GM23338 (cell line): ENCODE results near the gene KIAA1191. TPM values are rescaled to one million over a fixed set of nuclear protein-coding genes. Genes with fewer than 3 reads are reported as not detected.

Source experiments
- ATAC-seq: fragments of 200-7000 bp; cut with Tn5 transposase; 3 replicates; pipeline ENCODE4 v1.9.1; 2020
- DNase-seq: peaks from one replicate; pipeline ENCODE4 v3.0.0-alpha.2; 2015; ENCODE audit warnings: low spot score
- H2AFZ ChIP-seq: fragments of 200-600 bp; sonication (generic); 2 replicates; pipeline ENCODE4 v1.8.0; 2016; ENCODE audit warnings: antibody characterized with exemption, mild to moderate bottlenecking, moderate library complexity
- H3F3A ChIP-seq: fragments of 200-600 bp; sonication (generic); replicated peaks from 2 replicates; pipeline ENCODE4 v1.8.0; 2017; ENCODE audit warnings: antibody characterized with exemption, mixed run types, low read depth
- H3K27ac ChIP-seq: fragments of 200-600 bp; sonication (generic); 2 replicates; pipeline ENCODE4 v1.6.1; 2016; ENCODE audit warnings: low read depth
- H3K27me3 ChIP-seq: fragments of 200-600 bp; sonication (generic); 2 replicates; pipeline ENCODE4 v1.8.0; 2016; ENCODE audit warnings: mild to moderate bottlenecking, mixed run types, moderate library complexity; ENCODE audit not compliant: insufficient read depth
- H3K36me3 ChIP-seq: fragments of 200-600 bp; sonication (generic); 2 replicates; pipeline ENCODE4 v1.8.0; 2016; ENCODE audit warnings: mild to moderate bottlenecking; ENCODE audit not compliant: insufficient read depth
- H3K4me1 ChIP-seq: fragments of 200-600 bp; sonication (generic); 2 replicates; pipeline ENCODE4 v1.8.0; 2016; ENCODE audit warnings: mild to moderate bottlenecking, moderate library complexity; ENCODE audit not compliant: insufficient read depth
- H3K4me2 ChIP-seq: fragments of 200-600 bp; sonication (generic); 2 replicates; pipeline ENCODE4 v1.7.1; 2017; ENCODE audit warnings: mixed run types
- H3K4me3 ChIP-seq: fragments of 200-600 bp; sonication (generic); 2 replicates; pipeline ENCODE4 v1.6.1; 2016; ENCODE audit warnings: mixed run types
- H3K79me2 ChIP-seq: fragments of 200-600 bp; sonication (generic); replicated peaks from 2 replicates; pipeline ENCODE4 v1.8.0; 2017; ENCODE audit warnings: mild to moderate bottlenecking; ENCODE audit not compliant: insufficient read depth
- H3K9me2 ChIP-seq: fragments of 200-600 bp; sonication (generic); 2 replicates; pipeline ENCODE4 v1.8.0; 2017; ENCODE audit not compliant: insufficient read depth
- H4K20me1 ChIP-seq: fragments of 200-600 bp; sonication (generic); replicated peaks from 2 replicates; pipeline ENCODE4 v1.8.0; 2017; ENCODE audit warnings: mild to moderate bottlenecking; ENCODE audit not compliant: insufficient read depth
- H3K27ac Mint-ChIP-seq: 2 replicates; pipeline ENCODE4 v1.8.0; 2020; ENCODE audit warnings: inconsistent platforms, mild to moderate bottlenecking, moderate library complexity, mixed read lengths
- H3K27me3 Mint-ChIP-seq: 3 replicates; pipeline ENCODE4 v1.8.0; 2022; ENCODE audit warnings: low read depth, mild to moderate bottlenecking, moderate library complexity, mixed read lengths, inconsistent platforms; ENCODE audit not compliant: insufficient read depth, poor library complexity
- H3K36me3 Mint-ChIP-seq: 3 replicates; pipeline ENCODE4 v1.8.0; 2021; ENCODE audit warnings: low read depth, mild to moderate bottlenecking, inconsistent platforms, moderate library complexity, mixed read lengths
- H3K4me1 Mint-ChIP-seq: 3 replicates; pipeline ENCODE4 v1.8.0; 2020; ENCODE audit warnings: mild to moderate bottlenecking, inconsistent platforms, mixed read lengths
- H3K4me3 Mint-ChIP-seq: 3 replicates; pipeline ENCODE4 v1.8.0; 2021; ENCODE audit warnings: moderate library complexity, mild to moderate bottlenecking, inconsistent platforms, mixed read lengths
- H3K9me3 Mint-ChIP-seq: 3 replicates; pipeline ENCODE4 v1.8.0; 2020; ENCODE audit warnings: moderate library complexity, mild to moderate bottlenecking, inconsistent platforms, mixed read lengths
- CREB1 ChIP-seq: fragments of 250-450 bp; sonication (Bioruptor Pico); IDR thresholded peaks from 2 replicates; pipeline ENCODE4 v1.5.0; 2020; ENCODE audit warnings: low read depth, mild to moderate bottlenecking, moderate library complexity
- EZH2 ChIP-seq: fragments of 200-600 bp; sonication (generic); IDR thresholded peaks from one replicate; pipeline ENCODE4 v1.8.0; 2017; ENCODE audit warnings: antibody characterized with exemption, mild to moderate bottlenecking, low read depth; ENCODE audit not compliant: unreplicated experiment
- JUNB ChIP-seq: IDR thresholded peaks from one replicate; pipeline ENCODE4 v1.6.1; 2016; ENCODE audit warnings: antibody characterized with exemption; ENCODE audit not compliant: unreplicated experiment
- NANOG ChIP-seq: IDR thresholded peaks from 2 replicates; pipeline ENCODE4 v1.6.1; 2016; ENCODE audit warnings: antibody characterized with exemption, borderline replicate concordance
- POLR2AphosphoS5 ChIP-seq: IDR thresholded peaks from 2 replicates; pipeline ENCODE4 v1.6.1; 2016; ENCODE audit warnings: antibody characterized with exemption, low read depth
- STAT1 ChIP-seq: IDR thresholded peaks from one replicate; pipeline ENCODE4 v1.6.1; 2016; ENCODE audit warnings: antibody characterized with exemption; ENCODE audit not compliant: unreplicated experiment
- ZNF114 ChIP-seq: fragments of 250-450 bp; sonication (Bioruptor Pico); IDR thresholded peaks from 2 replicates; pipeline ENCODE4 v1.5.0; 2020; ENCODE audit warnings: mild to moderate bottlenecking, moderate library complexity
- ZNF331 ChIP-seq: fragments of 250-450 bp; sonication (Bioruptor Pico); IDR thresholded peaks from 2 replicates; pipeline ENCODE4 v1.5.0; 2020; ENCODE audit warnings: low read depth, mild to moderate bottlenecking, moderate library complexity
- polyA plus RNA-seq: library from polyadenylated mRNA; unstranded; fragments of >200 nt; fragmentation: Nextera tagmentation; extraction: Ambion mirVana; gene quantifications from 2 replicates; pipeline ENCODE4 v1.2.1, GENCODE V29; 2016
- total RNA-seq: library from RNA; depleted of rRNA; stranded (reverse); fragments of >200 nt; shearing (Covaris generic); gene quantifications from 2 replicates; pipeline ENCODE4 v1.2.3, GENCODE V29; 2014
- TF ChIP-seq, protein P1 (sequence below): IDR thresholded peaks from 2 replicates; pipeline ENCODE4 v1.6.1; 2016; ENCODE audit warnings: antibody characterized with exemption
- TF ChIP-seq, protein P2 (sequence below), 2 experiments: fragments of 200-600 bp in 1 of 2; sonication (generic) in 1 of 2; conservative IDR thresholded peaks; 2 replicates each; pipeline versions ENCODE4 v1.5.1 to v1.6.1; 2016 to 2017; ENCODE audit warnings: antibody characterized with exemption in 2 of 2, low read depth in 2 of 2, mild to moderate bottlenecking in 2 of 2, moderate library complexity in 1 of 2
- TF ChIP-seq, protein P3 (sequence below): IDR thresholded peaks from one replicate; pipeline ENCODE4 v1.6.1; 2018; ENCODE audit warnings: antibody characterized with exemption; ENCODE audit not compliant: unreplicated experiment

Gene KIAA1191
- total and polyA plus RNA-seq, 2 experiments from 2014 or later = 52.3 to 87.2 TPM

DNA sequence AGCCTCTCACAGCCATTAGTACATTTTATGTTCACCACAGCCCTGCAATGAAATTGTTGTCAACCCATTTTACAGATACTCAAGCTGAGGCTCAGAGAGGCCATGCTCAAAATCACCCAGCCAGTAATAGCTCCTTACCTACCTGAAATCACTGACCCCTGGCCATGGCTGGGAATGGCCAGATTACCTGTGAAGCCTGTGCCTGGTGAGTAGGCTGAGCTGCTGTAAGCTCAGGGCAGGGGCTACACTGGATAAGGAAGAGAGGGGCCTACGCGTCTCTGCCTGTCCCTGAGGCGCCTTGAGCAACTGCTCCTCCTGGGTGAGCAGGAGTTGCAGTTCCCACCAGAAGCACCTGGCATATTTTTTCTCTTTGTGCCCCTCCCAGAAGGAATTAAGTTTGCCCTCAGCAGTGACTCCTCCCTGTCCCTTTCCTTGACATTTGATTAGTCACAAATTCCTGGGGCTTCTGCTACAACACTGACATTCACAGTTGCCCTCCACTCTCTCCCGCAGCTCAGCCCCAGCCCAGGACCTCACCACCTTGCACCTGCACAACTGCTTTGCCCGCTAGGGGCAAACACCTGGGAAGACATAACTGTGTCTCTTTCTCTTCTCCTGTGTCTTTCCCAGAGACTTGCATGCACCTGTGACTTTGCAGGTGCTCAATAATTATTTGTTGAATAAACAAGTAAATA, 49.1 kb upstream of the KIAA1191 start:
- ATAC-seq (peak; percentile 21; the same call in 2 of the 3 replicates), DNase-seq (no peak)
- no peak overlapping the region; the same call in 1 of the 2 replicates for H3K27ac Mint-ChIP-seq

DNA sequence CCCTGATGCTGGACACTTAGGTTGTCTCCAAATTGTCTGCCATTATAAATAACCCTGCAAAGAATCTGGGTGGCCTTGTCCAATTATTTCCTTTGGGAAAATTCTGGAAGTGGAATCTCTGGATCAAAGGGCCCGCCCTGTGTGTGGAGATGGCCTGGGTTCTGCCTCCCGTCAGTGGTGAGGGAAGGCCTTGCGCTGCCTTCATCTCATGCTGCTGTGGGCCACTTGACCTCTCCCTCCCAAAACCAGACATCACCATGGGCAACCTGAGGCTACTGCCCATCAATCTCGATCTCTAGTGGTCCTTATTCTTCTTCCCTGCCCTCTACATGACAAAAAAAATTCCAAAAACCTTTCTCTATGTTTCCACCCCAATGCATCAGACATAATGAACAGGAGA, 48.2 kb upstream of the KIAA1191 start:
- Histone ChIP-seq H3K9me2 (no peaks in the 10 kb centered on the region), H3K27ac (no peak overlapping the region), H3K36me3 (no peaks in the 10 kb centered on the region), H2AFZ (no peak overlapping the region), H3K4me1 (no peaks in the 10 kb centered on the region), H3K79me2 (no peaks in the 10 kb centered on the region), H3K4me2 (no peak overlapping the region), H4K20me1 (peaks cover 4% of the 10 kb centered on the region; the same call in 1 of the 2 replicates), H3K4me3 (no peak overlapping the region), H3K27me3 (no peaks in the 10 kb centered on the region), H3F3A (no peaks in the 10 kb centered on the region)
- no peaks in the 10 kb centered on the region for H3K36me3 Mint-ChIP-seq
- no peaks in the 10 kb centered on the region for H3K9me3 Mint-ChIP-seq
- no peak for DNase-seq
- H3K4me1 Mint-ChIP-seq = peaks cover 10% of the 10 kb centered on the region; the same call in 2 of the 3 replicates
- ATAC-seq = no peak
- H3K27ac Mint-ChIP-seq = no peak overlapping the region
- no peak overlapping the region for H3K4me3 Mint-ChIP-seq
- no peak for TF ChIP-seq POLR2AphosphoS5
- TF ChIP-seq, protein P1, sequence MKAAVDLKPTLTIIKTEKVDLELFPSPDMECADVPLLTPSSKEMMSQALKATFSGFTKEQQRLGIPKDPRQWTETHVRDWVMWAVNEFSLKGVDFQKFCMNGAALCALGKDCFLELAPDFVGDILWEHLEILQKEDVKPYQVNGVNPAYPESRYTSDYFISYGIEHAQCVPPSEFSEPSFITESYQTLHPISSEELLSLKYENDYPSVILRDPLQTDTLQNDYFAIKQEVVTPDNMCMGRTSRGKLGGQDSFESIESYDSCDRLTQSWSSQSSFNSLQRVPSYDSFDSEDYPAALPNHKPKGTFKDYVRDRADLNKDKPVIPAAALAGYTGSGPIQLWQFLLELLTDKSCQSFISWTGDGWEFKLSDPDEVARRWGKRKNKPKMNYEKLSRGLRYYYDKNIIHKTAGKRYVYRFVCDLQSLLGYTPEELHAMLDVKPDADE = no peak
- peaks cover 3% of the 10 kb centered on the region for H3K27me3 Mint-ChIP-seq

More for the DNA sequence above, 49.1 kb upstream of the KIAA1191 start:
- Mint-ChIP-seq H3K9me3 (no peaks in the 10 kb centered on the region), H3K4me3 (no peak overlapping the region), H3K27me3 (peaks cover 3% of the 10 kb centered on the region), H3K36me3 (no peaks in the 10 kb centered on the region), H3K4me1 (peaks cover 8% of the 10 kb centered on the region; the same call in 2 of the 3 replicates)
- no peaks in the 10 kb centered on the region for H3F3A ChIP-seq
- peaks cover 8% of the 10 kb centered on the region; the same call in 1 of the 2 replicates for H3K27me3 ChIP-seq
- no peak overlapping the region for H3K27ac ChIP-seq
- H3K79me2 ChIP-seq = no peaks in the 10 kb centered on the region
- no peaks in the 10 kb centered on the region for H3K36me3 ChIP-seq
- peaks cover 10% of the 10 kb centered on the region for H4K20me1 ChIP-seq
- H3K4me1 ChIP-seq = 0 out of 2 replicates have a peak, but pooled peaks cover 3% of the 10 kb centered on the region
- H2AFZ ChIP-seq = no peak overlapping the region
- H3K4me3 ChIP-seq = no peak overlapping the region
- no peak overlapping the region for H3K4me2 ChIP-seq
- TF ChIP-seq, protein P2, sequence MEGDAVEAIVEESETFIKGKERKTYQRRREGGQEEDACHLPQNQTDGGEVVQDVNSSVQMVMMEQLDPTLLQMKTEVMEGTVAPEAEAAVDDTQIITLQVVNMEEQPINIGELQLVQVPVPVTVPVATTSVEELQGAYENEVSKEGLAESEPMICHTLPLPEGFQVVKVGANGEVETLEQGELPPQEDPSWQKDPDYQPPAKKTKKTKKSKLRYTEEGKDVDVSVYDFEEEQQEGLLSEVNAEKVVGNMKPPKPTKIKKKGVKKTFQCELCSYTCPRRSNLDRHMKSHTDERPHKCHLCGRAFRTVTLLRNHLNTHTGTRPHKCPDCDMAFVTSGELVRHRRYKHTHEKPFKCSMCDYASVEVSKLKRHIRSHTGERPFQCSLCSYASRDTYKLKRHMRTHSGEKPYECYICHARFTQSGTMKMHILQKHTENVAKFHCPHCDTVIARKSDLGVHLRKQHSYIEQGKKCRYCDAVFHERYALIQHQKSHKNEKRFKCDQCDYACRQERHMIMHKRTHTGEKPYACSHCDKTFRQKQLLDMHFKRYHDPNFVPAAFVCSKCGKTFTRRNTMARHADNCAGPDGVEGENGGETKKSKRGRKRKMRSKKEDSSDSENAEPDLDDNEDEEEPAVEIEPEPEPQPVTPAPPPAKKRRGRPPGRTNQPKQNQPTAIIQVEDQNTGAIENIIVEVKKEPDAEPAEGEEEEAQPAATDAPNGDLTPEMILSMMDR (conservative IDR thresholded peaks at IDR 0.05; ENCODE audit: low read depth in 2 of 2) = 0 out of 4 replicates have a peak, but pooled peaks have one; percentile 9 to 15
- TF ChIP-seq EZH2 (no peak), ZNF114 (no peak)
- no peaks in the 10 kb centered on the region for H3K9me2 ChIP-seq

DNA sequence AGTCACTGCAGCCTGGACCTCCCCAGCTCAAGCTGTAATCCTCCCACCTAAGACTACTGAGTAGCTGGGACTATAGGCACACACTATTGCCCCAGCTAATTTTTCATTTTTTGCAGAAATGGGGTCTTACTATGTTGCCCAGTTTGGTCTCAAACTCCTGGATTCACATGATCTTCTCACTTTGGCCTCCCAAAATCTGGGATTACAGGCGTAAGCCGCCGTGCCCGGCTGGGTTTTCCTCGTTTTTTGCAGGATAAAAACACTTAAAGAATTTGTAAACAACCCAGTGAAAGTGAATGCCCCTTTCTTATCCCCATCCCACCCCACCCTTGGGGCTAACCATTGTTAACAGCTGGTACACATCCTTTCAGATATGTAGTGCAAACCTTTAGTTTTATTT, 47.0 kb upstream of the KIAA1191 start:
- no peak for DNase-seq
- Histone ChIP-seq H4K20me1 (0 out of 2 replicates have a peak, but pooled peaks cover 3% of the 10 kb centered on the region), H3K27ac (no peak overlapping the region), H3K4me3 (no peak overlapping the region), H2AFZ (no peak overlapping the region), H3K4me2 (no peak overlapping the region), H3F3A (no peaks in the 10 kb centered on the region), H3K27me3 (no peaks in the 10 kb centered on the region), H3K36me3 (no peaks in the 10 kb centered on the region), H3K79me2 (no peaks in the 10 kb centered on the region), H3K4me1 (no peaks in the 10 kb centered on the region), H3K9me2 (no peaks in the 10 kb centered on the region)
- no peak overlapping the region for H3K4me3 Mint-ChIP-seq
- ATAC-seq = no peak
- H3K36me3 Mint-ChIP-seq = no peaks in the 10 kb centered on the region
- H3K9me3 Mint-ChIP-seq = no peaks in the 10 kb centered on the region
- peaks cover 3% of the 10 kb centered on the region for H3K27me3 Mint-ChIP-seq
- H3K4me1 Mint-ChIP-seq = peaks cover 10% of the 10 kb centered on the region; the same call in 2 of the 3 replicates
- H3K27ac Mint-ChIP-seq = no peak overlapping the region
- TF ChIP-seq JUNB (no peak), STAT1 (no peak), CREB1 (CRISPR knock-in tag) (no peak), NANOG (no peak), ZNF331 (CRISPR knock-in tag) (no peak), ZNF114 (no peak)
- TF ChIP-seq, protein P1 = no peak
- TF ChIP-seq, protein P3, sequence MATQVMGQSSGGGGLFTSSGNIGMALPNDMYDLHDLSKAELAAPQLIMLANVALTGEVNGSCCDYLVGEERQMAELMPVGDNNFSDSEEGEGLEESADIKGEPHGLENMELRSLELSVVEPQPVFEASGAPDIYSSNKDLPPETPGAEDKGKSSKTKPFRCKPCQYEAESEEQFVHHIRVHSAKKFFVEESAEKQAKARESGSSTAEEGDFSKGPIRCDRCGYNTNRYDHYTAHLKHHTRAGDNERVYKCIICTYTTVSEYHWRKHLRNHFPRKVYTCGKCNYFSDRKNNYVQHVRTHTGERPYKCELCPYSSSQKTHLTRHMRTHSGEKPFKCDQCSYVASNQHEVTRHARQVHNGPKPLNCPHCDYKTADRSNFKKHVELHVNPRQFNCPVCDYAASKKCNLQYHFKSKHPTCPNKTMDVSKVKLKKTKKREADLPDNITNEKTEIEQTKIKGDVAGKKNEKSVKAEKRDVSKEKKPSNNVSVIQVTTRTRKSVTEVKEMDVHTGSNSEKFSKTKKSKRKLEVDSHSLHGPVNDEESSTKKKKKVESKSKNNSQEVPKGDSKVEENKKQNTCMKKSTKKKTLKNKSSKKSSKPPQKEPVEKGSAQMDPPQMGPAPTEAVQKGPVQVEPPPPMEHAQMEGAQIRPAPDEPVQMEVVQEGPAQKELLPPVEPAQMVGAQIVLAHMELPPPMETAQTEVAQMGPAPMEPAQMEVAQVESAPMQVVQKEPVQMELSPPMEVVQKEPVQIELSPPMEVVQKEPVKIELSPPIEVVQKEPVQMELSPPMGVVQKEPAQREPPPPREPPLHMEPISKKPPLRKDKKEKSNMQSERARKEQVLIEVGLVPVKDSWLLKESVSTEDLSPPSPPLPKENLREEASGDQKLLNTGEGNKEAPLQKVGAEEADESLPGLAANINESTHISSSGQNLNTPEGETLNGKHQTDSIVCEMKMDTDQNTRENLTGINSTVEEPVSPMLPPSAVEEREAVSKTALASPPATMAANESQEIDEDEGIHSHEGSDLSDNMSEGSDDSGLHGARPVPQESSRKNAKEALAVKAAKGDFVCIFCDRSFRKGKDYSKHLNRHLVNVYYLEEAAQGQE = no peak
